KMS-11 (cell line): ENCODE results near the gene ABI2.

Experiments
- H2AFZ ChIP-seq: fragments of 200-600 bp; sonication (generic); 2 replicates; pipeline ENCODE4 v1.6.1; 2016; ENCODE audit warnings: antibody characterized with exemption, mixed run types, low read depth
- H3K27ac ChIP-seq: fragments of 200-600 bp; sonication (generic); 2 replicates; pipeline ENCODE4 v1.6.1; 2016; ENCODE audit warnings: mild to moderate bottlenecking, mixed run types
- H3K27me3 ChIP-seq: fragments of 200-600 bp; sonication (generic); 2 replicates; pipeline ENCODE4 v1.6.1; 2017; ENCODE audit warnings: mild to moderate bottlenecking, low read depth, mixed run types, moderate library complexity; ENCODE audit not compliant: insufficient read depth
- H3K36me3 ChIP-seq: fragments of 200-600 bp; sonication (generic); 2 replicates; pipeline ENCODE4 v1.6.1; 2017; ENCODE audit warnings: mild to moderate bottlenecking, mixed run types; ENCODE audit not compliant: insufficient read depth
- H3K4me1 ChIP-seq: fragments of 200-600 bp; sonication (generic); 2 replicates; pipeline ENCODE4 v1.6.1; 2016; ENCODE audit warnings: mild to moderate bottlenecking, low read depth, mixed run types; ENCODE audit not compliant: poor library complexity, severe bottlenecking
- H3K4me2 ChIP-seq: fragments of 200-600 bp; sonication (generic); 2 replicates; pipeline ENCODE4 v1.7.0; 2016; ENCODE audit warnings: mild to moderate bottlenecking, mixed run types
- H3K4me3 ChIP-seq: fragments of 200-600 bp; sonication (generic); IDR thresholded peaks from 2 replicates; pipeline ENCODE4 v1.6.1; 2017; ENCODE audit warnings: low read depth, low read length, mixed read lengths; ENCODE audit not compliant: insufficient read depth
- H3K79me2 ChIP-seq: fragments of 200-600 bp; sonication (generic); 2 replicates; pipeline ENCODE4 v1.6.1; 2016; ENCODE audit warnings: low read depth, mixed run types; ENCODE audit not compliant: insufficient read depth
- H3K9ac ChIP-seq: fragments of 200-600 bp; sonication (generic); 2 replicates; pipeline ENCODE4 v1.6.1; 2016; ENCODE audit warnings: mild to moderate bottlenecking, mixed run types
- H4K20me1 ChIP-seq: fragments of 200-600 bp; sonication (generic); 2 replicates; pipeline ENCODE4 v1.6.1; 2016; ENCODE audit warnings: mild to moderate bottlenecking, mixed run types; ENCODE audit not compliant: insufficient read depth
- CTCF ChIP-seq: fragments of 200-600 bp; sonication (generic); conservative IDR thresholded peaks from 2 replicates; pipeline ENCODE4 v1.6.1; 2017; ENCODE audit warnings: low read depth, mild to moderate bottlenecking, antibody characterized with exemption, low read length, moderate library complexity, mixed read lengths

ABI2 gene

DNA sequence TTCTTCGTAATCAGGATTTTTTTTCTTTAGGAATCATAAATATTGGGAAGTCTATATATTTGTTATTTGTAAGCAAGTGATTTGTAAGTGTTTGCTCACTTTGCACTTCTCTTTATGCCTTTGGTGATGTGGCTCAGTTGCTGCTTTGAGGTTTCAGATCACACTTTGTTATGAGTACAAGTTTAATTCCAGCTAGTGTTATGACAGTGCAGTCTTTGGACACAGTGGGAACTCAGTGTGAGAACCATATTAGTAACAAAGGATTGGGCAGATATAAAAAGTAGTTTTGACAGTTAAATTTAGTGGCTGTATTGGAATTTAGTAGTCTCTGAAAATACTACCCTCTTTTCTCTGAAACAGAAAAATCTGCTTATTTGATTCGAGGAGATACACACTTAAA lies 67.7 kb downstream of the ABI2 start:
- Histone ChIP-seq H2AFZ (no peak overlapping the region), H3K4me2 (no peak overlapping the region), H3K27ac (no peak overlapping the region), H3K4me3 (no peak overlapping the region), H3K79me2 (no peaks in the 10 kb centered on the region), H3K9ac (no peak overlapping the region), H3K27me3 (no peaks in the 10 kb centered on the region), H4K20me1 (no peaks in the 10 kb centered on the region), H3K36me3 (no peaks in the 10 kb centered on the region), H3K4me1 (no peaks in the 10 kb centered on the region)
- TF ChIP-seq CTCF: no peak

DNA sequence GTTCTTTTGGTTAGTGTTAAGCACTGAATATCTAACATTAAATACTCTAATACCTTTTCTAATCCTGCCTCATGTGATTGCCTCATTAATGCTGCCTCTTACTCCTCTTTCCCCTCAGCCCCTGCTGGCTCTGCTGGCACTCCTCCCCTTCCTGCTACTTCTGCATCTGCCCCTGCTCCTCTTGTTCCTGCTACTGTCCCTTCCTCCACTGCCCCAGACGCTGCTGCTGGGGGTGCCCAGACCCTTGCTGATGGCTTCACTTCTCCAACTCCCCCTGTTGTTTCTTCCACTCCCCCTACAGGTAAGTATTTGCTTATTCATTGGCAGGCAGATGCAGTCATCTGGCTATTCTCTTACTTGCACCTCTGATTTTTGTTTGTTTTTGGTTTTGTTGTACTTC lies 68.5 kb downstream of the ABI2 start:
- Histone ChIP-seq H3K27ac (no peak overlapping the region), H2AFZ (no peak overlapping the region), H3K27me3 (no peaks in the 10 kb centered on the region), H3K79me2 (no peaks in the 10 kb centered on the region), H3K9ac (no peak overlapping the region), H3K4me2 (no peak overlapping the region), H4K20me1 (no peaks in the 10 kb centered on the region), H3K4me1 (peaks cover under 1% of the 10 kb centered on the region), H3K36me3 (no peaks in the 10 kb centered on the region), H3K4me3 (no peak overlapping the region)
- peak; percentile 47; the same call in 1 of the 2 replicates for TF ChIP-seq CTCF

DNA sequence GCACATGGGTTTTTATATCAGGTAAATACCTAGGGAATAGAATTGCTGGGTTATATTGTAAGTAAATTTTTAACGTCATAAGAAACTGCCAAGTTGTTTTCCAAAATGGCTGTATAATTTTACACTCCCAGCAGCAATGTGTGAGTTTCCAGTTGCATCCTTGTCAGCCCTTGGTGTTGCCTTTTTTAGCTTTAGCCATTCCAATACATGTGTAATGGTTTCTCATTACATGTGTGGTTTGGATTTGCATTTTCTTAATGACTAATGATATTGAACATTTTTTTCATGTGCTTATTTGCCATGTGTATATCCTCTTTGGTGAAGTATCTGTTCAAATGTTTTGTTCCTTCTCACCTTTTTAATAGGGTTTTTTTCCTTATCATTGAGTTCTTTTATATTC lies 70.8 kb downstream of the ABI2 start:
- no peak overlapping the region for H3K4me3 ChIP-seq
- H3K36me3 ChIP-seq: no peaks in the 10 kb centered on the region
- H4K20me1 ChIP-seq: no peaks in the 10 kb centered on the region
- H3K79me2 ChIP-seq: no peaks in the 10 kb centered on the region
- no peaks in the 10 kb centered on the region for H3K27me3 ChIP-seq
- TF ChIP-seq CTCF: no peak
- H2AFZ ChIP-seq: no peak overlapping the region
- H3K4me1 ChIP-seq: peaks cover 14% of the 10 kb centered on the region
- H3K27ac ChIP-seq: no peak overlapping the region
- no peak overlapping the region for H3K9ac ChIP-seq
- no peak overlapping the region for H3K4me2 ChIP-seq

- Histone ChIP-seq H3K27ac (no peak overlapping the region), H3K4me1 (peaks cover 26% of the 10 kb centered on the region), H3K27me3 (no peaks in the 10 kb centered on the region), H2AFZ (no peak overlapping the region), H3K36me3 (no peaks in the 10 kb centered on the region), H3K79me2 (no peaks in the 10 kb centered on the region), H3K9ac (no peak overlapping the region), H3K4me3 (no peak overlapping the region), H4K20me1 (no peaks in the 10 kb centered on the region), H3K4me2 (no peak overlapping the region)
- no peak for TF ChIP-seq CTCF
These were observed 72.8 kb downstream of the ABI2 start for GRCh38 chr2:203400805-203401585.
